GM12878 (cell line): ENCODE results near the gene ABHD8. TPM values are rescaled to one million over a fixed set of nuclear protein-coding genes. Genes with fewer than 3 reads are reported as not detected.

ENCODE experiments used
- ATAC-seq: fragments of 200-7000 bp; cut with Tn5 transposase; 3 replicates; pipeline ENCODE4 v1.9.1; 2020; ENCODE audit warnings: mild to moderate bottlenecking, moderate library complexity
- BruUV-seq: library from RNA; stranded (reverse); fragments of 400-500 nt; replicated peaks from 2 replicates; lab custom pipeline; 2021; lab: Mats Ljungman, UMichigan
- CTCF ChIA-PET: fragments of 300-600 bp; sonication (Branson Sonifier 250); formaldehyde crosslinking; extraction: SDS; loops from one replicate; lab custom pipeline; 2021; ENCODE audit warnings: inconsistent platforms; lab: Yijun Ruan, JAX
- POLR2A ChIA-PET: fragments of 350-600 bp; formaldehyde crosslinking; extraction: SDS; loops from one replicate; lab custom pipeline; 2021; ENCODE audit warnings: inconsistent platforms; lab: Charles Lee
- RAD21 ChIA-PET: fragments of 300-600 bp; sonication (Branson Sonifier 250); formaldehyde crosslinking; loops from one replicate; lab custom pipeline; 2023; ENCODE audit warnings: antibody characterized with exemption; ENCODE audit not compliant: unreplicated experiment; lab: Charles Lee
- SMC1A ChIA-PET: fragments of 300-600 bp; sonication (Branson Sonifier 250); formaldehyde crosslinking; loops from one replicate; lab custom pipeline; 2023; ENCODE audit not compliant: unreplicated experiment, uncharacterized antibody; lab: Charles Lee
- DNase-seq: peaks from one replicate; pipeline ENCODE4 v3.0.0-alpha.2; 2011; ENCODE audit warnings: low read depth, low spot score
- FAIRE-seq: peaks from 3 replicates; lab custom pipeline; 2011; peaks lifted over from hg19 to GRCh38; lab: Jason Lieb, UNC
- H2AFZ ChIP-seq: 2 replicates; pipeline ENCODE4 v1.6.0; 2011; ENCODE audit warnings: low read depth, low read length, control low read depth; ENCODE audit not compliant: control insufficient read depth
- H3K27ac ChIP-seq: 2 replicates; pipeline ENCODE4 v1.5.1; 2011; ENCODE audit warnings: control low read depth; ENCODE audit not compliant: control insufficient read depth, insufficient read depth
- H3K27me3 ChIP-seq, 2 experiments: replicated peaks in 1 of 2; 2 replicates each; pipeline versions ENCODE4 v1.6.0 to v1.6.1; 2011; ENCODE audit warnings: low read length in 1 of 2; ENCODE audit not compliant: control insufficient read depth in 2 of 2, insufficient read depth in 2 of 2
- H3K36me3 ChIP-seq, 2 experiments: 2 replicates each; pipeline ENCODE4 v1.5.1; 2011; ENCODE audit warnings: low read length in 1 of 2; ENCODE audit not compliant: control insufficient read depth in 2 of 2, insufficient read depth in 2 of 2
- H3K4me1 ChIP-seq: 2 replicates; pipeline ENCODE4 v1.6.1; 2011; ENCODE audit warnings: mild to moderate bottlenecking, low read length, moderate library complexity, mixed read lengths; ENCODE audit not compliant: control insufficient read depth, insufficient read depth
- H3K4me2 ChIP-seq: 2 replicates; pipeline ENCODE4 v1.6.0; 2011; ENCODE audit warnings: control low read depth; ENCODE audit not compliant: control insufficient read depth, insufficient read depth
- H3K4me3 ChIP-seq: fragments of 200-600 bp; sonication (generic); 2 replicates; pipeline ENCODE4 v1.5.1; 2016
- H3K79me2 ChIP-seq: 2 replicates; pipeline ENCODE4 v1.6.0; 2011; ENCODE audit warnings: low read length; ENCODE audit not compliant: control insufficient read depth, insufficient read depth
- H3K9ac ChIP-seq: 2 replicates; pipeline ENCODE4 v1.8.0; 2011; ENCODE audit warnings: low read length, control low read depth, mixed read lengths; ENCODE audit not compliant: control insufficient read depth, insufficient read depth
- H3K9me3 ChIP-seq: replicated peaks from 3 replicates; pipeline ENCODE4 v1.5.1; 2011; ENCODE audit warnings: mild to moderate bottlenecking, low read length; ENCODE audit not compliant: control insufficient read depth, insufficient read depth
- H4K20me1 ChIP-seq: 2 replicates; pipeline ENCODE4 v1.6.0; 2011; ENCODE audit not compliant: control insufficient read depth, insufficient read depth
- ASH2L ChIP-seq: fragments of 300-600, 200-600 bp; sonication (generic); IDR thresholded peaks from 2 replicates; pipeline ENCODE4 v1.6.1; 2017; ENCODE audit warnings: low read depth, mild to moderate bottlenecking, borderline replicate concordance
- CBX3 ChIP-seq: fragments of 200-600 bp; sonication (generic); IDR thresholded peaks from 2 replicates; pipeline ENCODE4 v1.6.1; 2016; ENCODE audit warnings: low read depth, borderline replicate concordance
- CHD2 ChIP-seq: IDR thresholded peaks from 2 replicates; pipeline ENCODE4 v1.6.1; 2011; ENCODE audit warnings: low read depth, low read length, improper control_type of control experiment, borderline replicate concordance
- EZH2 ChIP-seq: IDR thresholded peaks from 2 replicates; pipeline ENCODE4 v1.6.1; 2012; ENCODE audit warnings: low read depth, mild to moderate bottlenecking, control low read depth, inconsistent platforms, low read length, borderline replicate concordance; ENCODE audit not compliant: control insufficient read depth
- GABPA ChIP-seq: IDR thresholded peaks from 2 replicates; pipeline ENCODE4 v1.6.1; 2014; ENCODE audit warnings: antibody characterized with exemption, low read depth, mild to moderate bottlenecking, inconsistent platforms
- HDGF ChIP-seq: fragments of 450-650 bp; IDR thresholded peaks from 2 replicates; pipeline ENCODE4 v1.6.1; 2016; ENCODE audit warnings: antibody characterized with exemption
- NKRF ChIP-seq: fragments of 450-650 bp; conservative IDR thresholded peaks from 2 replicates; pipeline ENCODE4 v1.6.1; 2017; ENCODE audit warnings: mild to moderate bottlenecking, moderate library complexity
- POLR2AphosphoS5 ChIP-seq: IDR thresholded peaks from 2 replicates; pipeline ENCODE4 v1.6.1; 2011; ENCODE audit warnings: mild to moderate bottlenecking, low read length, inconsistent platforms
- SMAD5 ChIP-seq: IDR thresholded peaks from 2 replicates; pipeline ENCODE4 v1.6.1; 2016; ENCODE audit warnings: antibody characterized with exemption, low read depth
- SUPT20H ChIP-seq: IDR thresholded peaks from 2 replicates; pipeline ENCODE4 v1.6.1; 2011; ENCODE audit warnings: low read depth, mild to moderate bottlenecking, low read length, moderate library complexity, borderline replicate concordance; ENCODE audit not compliant: control insufficient read depth
- TBL1XR1 ChIP-seq: IDR thresholded peaks from 2 replicates; pipeline ENCODE4 v1.6.1; 2012; ENCODE audit warnings: low read depth, low read length, improper control_type of control experiment
- WRNIP1 ChIP-seq: IDR thresholded peaks from 2 replicates; pipeline ENCODE4 v1.6.1; 2011; ENCODE audit warnings: low read depth, low read length, improper control_type of control experiment, borderline replicate concordance
- ZZZ3 ChIP-seq: IDR thresholded peaks from 2 replicates; pipeline ENCODE4 v1.6.1; 2011; ENCODE audit warnings: low read depth; ENCODE audit not compliant: control insufficient read depth, insufficient read length
- WGBS: methylation state at CpG from one replicate; pipeline ENCODE4 v1.1.6; 2016; ENCODE audit warnings: low lambda C conversion rate; ENCODE audit not compliant: insufficient replicate concordance, insufficient coverage; ENCODE audit errors: missing lambda C conversion rate; 5-methylcytosine and 5-hydroxymethylcytosine counted together
- in situ Hi-C: fragments of 300-500 bp; cut with MboI; formaldehyde crosslinking; loops from 9 replicates; pipeline ENCODE4 v1.14.3; 2018; ENCODE audit warnings: mixed read lengths
- intact Hi-C: fragments of 100-400 bp; cut with micrococcal nuclease; formaldehyde crosslinking; loops from one replicate; pipeline ENCODE4 v1.14.2; 2022; ENCODE audit not compliant: unreplicated experiment
- polyA plus RNA-seq, 11 experiments: library from polyadenylated mRNA; depleted of rRNA in 4 of 11; unstranded in 6 of 11; stranded (reverse) in 5 of 11; fragments of >200 nt; fragmentation: Nextera tagmentation in 4 of 11; fragmentation: Illumina TruSeq in 1 of 11; extraction: Ambion mirVana in 4 of 11; extraction: Trizol in 1 of 11; gene quantifications; 1 replicate in 1 of 11; 2 replicates in 10 of 11; pipeline versions ENCODE4 v1.2.1 to v1.2.3, GENCODE V29; 2011 to 2016; ENCODE audit warnings: inconsistent platforms in 2 of 11, missing spikeins in 2 of 11, low read depth in 1 of 11
- total RNA-seq, 4 experiments: library from RNA; depleted of rRNA in 3 of 4; stranded (reverse); fragments of >200 nt in 3 of 4; fragmentation: Illumina TruSeq in 1 of 4; extraction: Trizol in 1 of 4; gene quantifications; 2 replicates each; pipeline versions ENCODE4 v1.2.1 to v1.2.3, GENCODE V29; 2013 to 2021

Gene ABHD8
- total and polyA plus RNA-seq, 10 of the 15 experiments (the other 5 are each of a cell fraction or from before 2014, with no cell fraction given) = 0.03 to 12.5 (median 6.0) TPM

- Histone ChIP-seq H3K36me3 (no peaks in the 10 kb centered on the region), H3K4me2 (no peak overlapping the region), H3K9ac (no peak overlapping the region), H3K27me3 (no peaks in the 10 kb centered on the region), H4K20me1 (no peaks in the 10 kb centered on the region), H3K27ac (no peak overlapping the region), H3K4me3 (no peak overlapping the region), H3K4me1 (peaks cover 9% of the 10 kb centered on the region), H3K9me3 (no peaks in the 10 kb centered on the region), H2AFZ (no peak overlapping the region), H3K79me2 (peaks cover 7% of the 10 kb centered on the region)
- DNase-seq = no peak
- SMC1A ChIA-PET = interaction anchor here (1.1 kb wide), 1 partner anchor 164 kb away, joined by 3 read pairs; no protein-coding TSS in a partner anchor
- FAIRE-seq = no peak
- TF ChIP-seq WRNIP1 (no peak), SMAD5 (no peak)
- ATAC-seq = no peak
- 63% methylated on average over 21 of the region's 21 CpGs for WGBS
- intact Hi-C loops (no loop called here), in situ Hi-C loops (no loop called here)
- RAD21 ChIA-PET = interaction anchor here (1.2 kb wide), 1 partner anchor 19 kb away, joined by 3 read pairs; the partner anchor contains the start of gene BABAM1
- POLR2A ChIA-PET = interaction anchor here (0.5 to 0.7 kb wide), 2 partner anchors 170 to 226 kb away, joined by 3 read pairs; no protein-coding TSS in a partner anchor
- no TSS peak for BruUV-seq
- CTCF ChIA-PET = interaction anchor here (1.1 to 3.8 kb wide), 3 partner anchors 12 to 34 kb away, joined by 3 to 17 read pairs (median 7); partner anchors contain the start of genes ANKLE1 and USHBP1
These were observed 55.0 kb downstream of the ABHD8 start for GRCh38 chr19:17248011-17248776.

- Histone ChIP-seq H3K27ac (peak overlapping the region; percentile 42; the same call in 1 of the 2 replicates), H3K4me3 (peak overlapping the region; percentile 68; the same call in 1 of the 2 replicates), H3K36me3 (no peaks in the 10 kb centered on the region), H3K9me3 (no peaks in the 10 kb centered on the region), H4K20me1 (no peaks in the 10 kb centered on the region), H3K79me2 (peaks cover 7% of the 10 kb centered on the region), H3K4me2 (peak overlapping the region; percentile 81), H3K4me1 (peaks cover 14% of the 10 kb centered on the region), H3K27me3 (no peaks in the 10 kb centered on the region), H2AFZ (peak overlapping the region; percentile 78), H3K9ac (peak overlapping the region; percentile 73)
- POLR2A ChIA-PET = interaction anchor here (0.6 kb wide), 1 partner anchor 20 kb away, joined by 3 read pairs; the partner anchor contains the start of gene BABAM1
- no TSS peak for BruUV-seq
- RAD21 ChIA-PET = no interaction called here
- no peak for DNase-seq
- ATAC-seq = no peak
- no peak for FAIRE-seq
- SMC1A ChIA-PET = interaction anchor here (1.4 kb wide), 1 partner anchor 13 kb away, joined by 3 read pairs; no protein-coding TSS in a partner anchor
- in situ Hi-C loops = no loop called here
- WGBS = 27% methylated on average over 21 of the region's 21 CpGs
- intact Hi-C loops = no loop called here
- CTCF ChIA-PET = interaction anchor here (3.8 kb wide), 1 partner anchor 13 kb away, joined by 17 read pairs; no protein-coding TSS in a partner anchor
- no peak for TF ChIP-seq ASH2L
- TF ChIP-seq SUPT20H = no peak
- TF ChIP-seq ZZZ3 = no peak
- TF ChIP-seq NKRF = no peak
- TF ChIP-seq CBX3 = no peak
- TF ChIP-seq EZH2 = no peak
- no peak for TF ChIP-seq HDGF
- no peak for TF ChIP-seq TBL1XR1
- TF ChIP-seq CHD2 = no peak
- TF ChIP-seq GABPA = no peak
- no peak for TF ChIP-seq POLR2AphosphoS5
These were observed 56.4 kb downstream of the ABHD8 start for GRCh38 chr19:17246681-17247425.
